DND-41 (cell line): ENCODE data around the gene VSTM5.

Source experiments
- ATAC-seq: fragments of 200-7000 bp; cut with Tn5 transposase; 3 replicates; pipeline ENCODE4 v1.9.1; 2021; ENCODE audit warnings: low read depth; ENCODE audit not compliant: insufficient read depth
- DNase-seq: peaks from one replicate; pipeline ENCODE4 v3.0.0-alpha.2; 2020
- H2AFZ ChIP-seq: 2 replicates; pipeline ENCODE4 v1.6.0; 2012; ENCODE audit warnings: low read depth, low read length
- H3K27ac ChIP-seq: 2 replicates; pipeline ENCODE4 v1.5.1; 2012; ENCODE audit warnings: low read length, inconsistent platforms
- H3K27me3 ChIP-seq: fragments of 200-600 bp; sonication (generic); 2 replicates; pipeline ENCODE4 v1.6.0; 2012; ENCODE audit warnings: low read length, mild to moderate bottlenecking, inconsistent platforms; ENCODE audit not compliant: insufficient read depth, poor library complexity
- H3K36me3 ChIP-seq: 2 replicates; pipeline ENCODE4 v1.5.1; 2012; ENCODE audit warnings: low read length, inconsistent platforms; ENCODE audit not compliant: insufficient read depth
- H3K4me1 ChIP-seq: 2 replicates; pipeline ENCODE4 v1.5.1; 2012; ENCODE audit warnings: mild to moderate bottlenecking, low read length; ENCODE audit not compliant: insufficient read depth
- H3K4me2 ChIP-seq: 2 replicates; pipeline ENCODE4 v1.6.0; 2012; ENCODE audit warnings: mild to moderate bottlenecking, moderate library complexity, low read length, inconsistent platforms; ENCODE audit not compliant: insufficient read depth
- H3K4me3 ChIP-seq, 2 experiments: fragments of 200-600 bp in 1 of 2; shearing (Covaris generic) in 1 of 2; 2 replicates each; pipeline ENCODE4 v1.5.1; 2012 to 2016; ENCODE audit warnings: inconsistent platforms in 2 of 2, low read length in 2 of 2, mild to moderate bottlenecking in 2 of 2, low read depth in 1 of 2, moderate library complexity in 1 of 2
- H3K79me2 ChIP-seq: 2 replicates; pipeline ENCODE4 v1.6.0; 2012; ENCODE audit warnings: low read length, inconsistent platforms; ENCODE audit not compliant: insufficient read depth
- H3K9ac ChIP-seq: 2 replicates; pipeline ENCODE4 v1.6.0; 2012; ENCODE audit warnings: low read depth, mild to moderate bottlenecking, inconsistent platforms, low read length, moderate library complexity
- H3K9me3 ChIP-seq: 2 replicates; pipeline ENCODE4 v1.5.1; 2012; ENCODE audit warnings: low read length, moderate library complexity, mild to moderate bottlenecking, inconsistent platforms; ENCODE audit not compliant: insufficient read depth, severe bottlenecking
- H4K20me1 ChIP-seq: 2 replicates; pipeline ENCODE4 v1.6.0; 2012; ENCODE audit warnings: low read length; ENCODE audit not compliant: insufficient read depth
- CTCF ChIP-seq: IDR thresholded peaks from 2 replicates; pipeline ENCODE4 v1.5.1; 2012; ENCODE audit warnings: borderline replicate concordance, low read length, moderate library complexity, mild to moderate bottlenecking; ENCODE audit not compliant: poor library complexity, severe bottlenecking; ENCODE audit errors: extremely low read depth
- EZH2 ChIP-seq: IDR thresholded peaks from 3 replicates; pipeline ENCODE4 v1.6.1; 2012; ENCODE audit warnings: borderline replicate concordance, low read depth, mild to moderate bottlenecking, moderate library complexity, low read length, inconsistent platforms; ENCODE audit not compliant: severe bottlenecking

VSTM5 gene

GRCh38 chr11:93823210-93823609 lies 27.2 kb downstream of the VSTM5 start:
- H3K79me2 ChIP-seq = no peaks in the 10 kb centered on the region
- no peak overlapping the region for H3K4me3 ChIP-seq
- H4K20me1 ChIP-seq = no peaks in the 10 kb centered on the region
- ATAC-seq (no peak), DNase-seq (no peak)
- H3K27me3 ChIP-seq = no peaks in the 10 kb centered on the region
- no peaks in the 10 kb centered on the region for H3K36me3 ChIP-seq
- H3K27ac ChIP-seq = no peak overlapping the region
- H3K9ac ChIP-seq = no peak overlapping the region
- no peak overlapping the region for H3K4me2 ChIP-seq
- H2AFZ ChIP-seq = no peak overlapping the region
- no peaks in the 10 kb centered on the region for H3K9me3 ChIP-seq
- TF ChIP-seq EZH2 = no peak
- TF ChIP-seq CTCF = no peak
- H3K4me1 ChIP-seq = no peaks in the 10 kb centered on the region

- no peaks in the 10 kb centered on the region for H3K9me3 ChIP-seq
- no peaks in the 10 kb centered on the region for H4K20me1 ChIP-seq
- TF ChIP-seq EZH2 = no peak
- no peak for TF ChIP-seq CTCF
- H3K4me3 ChIP-seq = no peak overlapping the region
- no peaks in the 10 kb centered on the region for H3K79me2 ChIP-seq
- no peaks in the 10 kb centered on the region for H3K4me1 ChIP-seq
- no peak overlapping the region for H3K4me2 ChIP-seq
- DNase-seq = no peak
- H3K9ac ChIP-seq = no peak overlapping the region
- H2AFZ ChIP-seq = no peak overlapping the region
- H3K27me3 ChIP-seq = no peaks in the 10 kb centered on the region
- no peak for ATAC-seq
- H3K27ac ChIP-seq = no peak overlapping the region
- no peaks in the 10 kb centered on the region for H3K36me3 ChIP-seq
These were observed 28.1 kb downstream of the VSTM5 start for GRCh38 chr11:93822359-93822758.

GRCh38 chr11:93821617-93822016 lies 28.8 kb downstream of the VSTM5 start:
- H3K4me3 ChIP-seq = no peak overlapping the region
- no peaks in the 10 kb centered on the region for H3K4me1 ChIP-seq
- no peaks in the 10 kb centered on the region for H3K79me2 ChIP-seq
- no peaks in the 10 kb centered on the region for H4K20me1 ChIP-seq
- TF ChIP-seq CTCF (no peak), EZH2 (no peak)
- no peaks in the 10 kb centered on the region for H3K36me3 ChIP-seq
- ATAC-seq = no peak
- no peak overlapping the region for H3K4me2 ChIP-seq
- no peak overlapping the region for H3K27ac ChIP-seq
- H2AFZ ChIP-seq = no peak overlapping the region
- no peak overlapping the region for H3K9ac ChIP-seq
- no peaks in the 10 kb centered on the region for H3K27me3 ChIP-seq
- DNase-seq = no peak
- no peaks in the 10 kb centered on the region for H3K9me3 ChIP-seq

GRCh38 chr11:93820847-93821246 lies 29.6 kb downstream of the VSTM5 start:
- Histone ChIP-seq H4K20me1 (no peaks in the 10 kb centered on the region), H3K9me3 (no peaks in the 10 kb centered on the region), H2AFZ (no peak overlapping the region), H3K27me3 (no peaks in the 10 kb centered on the region), H3K9ac (no peak overlapping the region), H3K4me2 (no peak overlapping the region), H3K36me3 (no peaks in the 10 kb centered on the region), H3K27ac (no peak overlapping the region), H3K4me1 (no peaks in the 10 kb centered on the region), H3K4me3 (no peak overlapping the region), H3K79me2 (no peaks in the 10 kb centered on the region)
- TF ChIP-seq CTCF (no peak), EZH2 (no peak)
- DNase-seq (no peak), ATAC-seq (no peak)
